SW480 (cell line): Measurements from ENCODE around the gene LIPN.

Source experiments
- DNase-seq: peaks from one replicate; pipeline ENCODE4 v3.0.0-alpha.2; 2016; ENCODE audit warnings: low spot score

Gene LIPN

DNA sequence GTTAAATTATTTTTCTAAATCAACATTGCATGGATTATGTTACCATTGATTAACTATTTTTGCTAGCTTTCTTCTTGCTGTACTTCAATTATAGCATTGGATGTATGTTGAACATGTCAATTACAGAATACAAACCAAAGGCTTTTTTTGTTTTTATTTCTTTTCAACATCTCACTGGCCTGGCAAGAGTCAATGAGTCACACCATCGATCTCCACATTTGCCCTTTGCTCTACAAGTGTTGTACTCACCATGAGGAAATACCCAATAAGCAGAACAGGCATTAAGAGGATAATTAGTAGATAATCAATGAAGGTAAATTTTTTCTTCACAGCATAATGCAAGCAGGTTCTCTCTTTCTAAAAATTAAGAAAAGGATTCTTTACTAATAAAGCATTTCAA lies 68.5 kb downstream of the LIPN start:
- no peak for DNase-seq
